HEK293T (cell line): ENCODE data around the gene ENDOU.
"Not testable (repeated sequence)": the region's sequence is repeated elsewhere in the genome, so short reads cannot be mapped to it uniquely, and the experiment has no call there.

Experiments
- CTCF ChIA-PET: fragments of 350-600 bp; formaldehyde crosslinking; extraction: SDS; loops from one replicate; lab custom pipeline; 2021; ENCODE audit warnings: antibody characterized with exemption, inconsistent platforms; lab: Yijun Ruan, JAX
- POLR2A ChIA-PET: fragments of 350-600 bp; formaldehyde crosslinking; extraction: SDS; loops from one replicate; lab custom pipeline; 2020; ENCODE audit warnings: antibody characterized with exemption, inconsistent platforms; lab: Yijun Ruan, JAX
- DNase-seq: peaks from one replicate; pipeline ENCODE4 v3.0.0; 2012; ENCODE audit warnings: mixed read lengths; ENCODE audit errors: extremely low spot score
- ARNT ChIP-seq: fragments of 450-650 bp; IDR thresholded peaks from 2 replicates; pipeline ENCODE4 v1.6.1; 2017; ENCODE audit warnings: mild to moderate bottlenecking
- BHLHE40 ChIP-seq: fragments of 450-650 bp; IDR thresholded peaks from 2 replicates; pipeline ENCODE4 v1.6.1; 2016; ENCODE audit warnings: mild to moderate bottlenecking, moderate library complexity, borderline replicate concordance
- CTBP1 ChIP-seq: fragments of 450-650 bp; IDR thresholded peaks from 2 replicates; pipeline ENCODE4 v1.6.1; 2016; ENCODE audit warnings: borderline replicate concordance
- ELF4 ChIP-seq: fragments of 450-650 bp; IDR thresholded peaks from 2 replicates; pipeline ENCODE4 v1.6.1; 2017; ENCODE audit warnings: antibody characterized with exemption
- FOXA1 ChIP-seq: fragments of 450-650 bp; IDR thresholded peaks from 2 replicates; pipeline ENCODE4 v1.6.1; 2016; ENCODE audit warnings: mild to moderate bottlenecking
- FOXK2 ChIP-seq: fragments of 450-650 bp; IDR thresholded peaks from 2 replicates; pipeline ENCODE4 v1.6.1; 2016; ENCODE audit warnings: mild to moderate bottlenecking
- FOXM1 ChIP-seq: fragments of 450-650 bp; IDR thresholded peaks from 2 replicates; pipeline ENCODE4 v1.6.1; 2017; ENCODE audit warnings: mild to moderate bottlenecking, borderline replicate concordance
- HDGF ChIP-seq: fragments of 450-650 bp; IDR thresholded peaks from 2 replicates; pipeline ENCODE4 v1.6.1; 2017; ENCODE audit warnings: antibody characterized with exemption, borderline replicate concordance
- L3MBTL2 ChIP-seq: fragments of 450-650 bp; conservative IDR thresholded peaks from 2 replicates; pipeline ENCODE4 v1.6.1; 2016; ENCODE audit warnings: mild to moderate bottlenecking
- LEF1 ChIP-seq: fragments of 450-650 bp; IDR thresholded peaks from 2 replicates; pipeline ENCODE4 v1.6.1; 2017; ENCODE audit warnings: mild to moderate bottlenecking, borderline replicate concordance
- NFRKB ChIP-seq: fragments of 450-650 bp; IDR thresholded peaks from 2 replicates; pipeline ENCODE4 v1.6.1; 2016; ENCODE audit warnings: mild to moderate bottlenecking, moderate library complexity
- SP1 ChIP-seq: fragments of 450-650 bp; IDR thresholded peaks from 2 replicates; pipeline ENCODE4 v1.6.1; 2017
- SUZ12 ChIP-seq: fragments of 450-650 bp; IDR thresholded peaks from 2 replicates; pipeline ENCODE4 v1.6.1; 2016; ENCODE audit warnings: mild to moderate bottlenecking
- TARDBP ChIP-seq: fragments of 450-650 bp; IDR thresholded peaks from 2 replicates; pipeline ENCODE4 v1.6.1; 2016
- TF ChIP-seq, protein P1 (sequence below): fragments of 450-650 bp; IDR thresholded peaks from 2 replicates; pipeline ENCODE4 v1.6.1; 2016

Gene ENDOU

DNA sequence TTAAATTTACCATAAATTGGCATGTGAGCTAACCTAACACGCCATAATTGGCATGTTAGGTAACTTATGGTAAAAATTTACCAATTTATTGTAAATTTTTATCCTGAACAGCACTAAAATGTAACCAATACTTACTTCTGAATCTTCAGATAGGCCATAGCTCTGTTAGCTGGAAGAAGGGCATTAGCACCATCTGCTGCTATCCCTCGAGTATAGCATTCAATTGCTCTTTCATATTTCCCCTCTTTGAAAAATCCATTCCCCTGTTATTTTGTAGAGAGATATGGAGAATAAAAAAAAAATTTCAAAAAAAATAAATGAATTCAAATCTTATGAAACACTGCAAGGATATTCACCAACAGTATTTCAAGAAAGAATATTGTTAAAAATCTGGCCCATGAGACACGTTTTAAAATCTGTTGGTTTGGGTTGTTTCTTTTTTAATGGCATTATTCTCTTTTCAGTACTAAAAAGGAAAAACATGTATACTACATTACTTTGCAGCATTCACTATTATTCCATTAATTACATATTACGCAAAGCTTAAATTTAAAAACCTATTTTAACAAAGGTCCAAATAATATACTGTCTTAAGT is 38.5 kb downstream of the ENDOU start:
- ChIA-PET CTCF (interaction anchor here (0.6 to 1.4 kb wide), 5 partner anchors 18 to 661 kb away, joined by 3 read pairs; partner anchors contain the start of gene ENDOU), POLR2A (interaction anchor here (1.0 kb wide), 1 partner anchor 19 kb away, joined by 3 read pairs; the partner anchor contains the start of gene RPAP3)
- DNase-seq: peak; percentile 36
- TF ChIP-seq NFRKB (no peak), BHLHE40 (no peak), SUZ12 (no peak), HDGF (no peak), ELF4 (no peak), FOXA1 (no peak), L3MBTL2 (no peak), FOXM1 (no peak), TARDBP (no peak), ARNT (no peak), SP1 (no peak), FOXK2 (no peak), LEF1 (no peak)
- TF ChIP-seq, protein P1, sequence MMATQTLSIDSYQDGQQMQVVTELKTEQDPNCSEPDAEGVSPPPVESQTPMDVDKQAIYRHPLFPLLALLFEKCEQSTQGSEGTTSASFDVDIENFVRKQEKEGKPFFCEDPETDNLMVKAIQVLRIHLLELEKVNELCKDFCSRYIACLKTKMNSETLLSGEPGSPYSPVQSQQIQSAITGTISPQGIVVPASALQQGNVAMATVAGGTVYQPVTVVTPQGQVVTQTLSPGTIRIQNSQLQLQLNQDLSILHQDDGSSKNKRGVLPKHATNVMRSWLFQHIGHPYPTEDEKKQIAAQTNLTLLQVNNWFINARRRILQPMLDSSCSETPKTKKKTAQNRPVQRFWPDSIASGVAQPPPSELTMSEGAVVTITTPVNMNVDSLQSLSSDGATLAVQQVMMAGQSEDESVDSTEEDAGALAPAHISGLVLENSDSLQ: no peak

DNA sequence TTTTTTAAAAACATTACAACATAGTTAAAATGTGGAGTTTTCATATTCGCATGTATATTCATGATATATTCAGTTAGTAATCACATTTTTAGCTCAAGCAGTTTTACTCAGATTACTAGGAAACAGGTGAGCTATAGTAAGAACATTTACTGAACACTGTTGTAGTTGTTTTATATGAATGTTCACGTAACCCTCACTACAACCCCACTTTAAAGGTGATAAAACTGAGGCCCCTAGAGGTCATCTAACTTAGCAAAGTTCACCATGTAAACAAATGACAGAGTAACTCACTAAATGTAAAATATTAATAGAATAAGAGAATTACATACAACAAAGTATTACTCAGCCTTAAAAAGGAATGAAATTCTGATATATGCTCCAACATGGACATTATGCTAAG is 45.5 kb downstream of the ENDOU start:
- TF ChIP-seq, protein P1: no peak
- CTCF ChIA-PET: no interaction called here
- POLR2A ChIA-PET: interaction anchor here (1.5 kb wide), 1 partner anchor 26 kb away, joined by 3 read pairs; the partner anchor contains the start of gene RPAP3
- no peak for DNase-seq

DNA sequence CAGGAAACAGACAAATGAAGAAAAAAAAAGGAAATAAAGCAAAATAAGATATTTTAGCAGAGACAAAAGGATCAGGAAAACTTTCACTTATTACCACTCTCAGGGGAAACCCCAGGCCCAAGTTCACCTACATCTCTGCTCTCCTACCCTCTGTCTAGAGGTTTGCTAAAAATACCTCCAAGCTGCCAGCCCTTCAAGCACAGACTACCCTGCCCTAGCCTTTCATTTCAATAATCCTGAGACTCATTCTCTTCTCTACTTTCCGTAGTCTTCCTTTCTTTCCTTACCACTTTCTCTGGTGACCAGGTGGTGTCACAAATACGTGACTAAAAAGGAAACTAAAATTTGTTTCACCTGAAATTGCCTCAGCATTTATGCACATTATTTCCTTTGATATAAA is 53.2 kb downstream of the ENDOU start:
- no peak for TF ChIP-seq LEF1
- TF ChIP-seq CTBP1: no peak
- no peak for TF ChIP-seq TARDBP
- ChIA-PET POLR2A (no interaction called here), CTCF (no interaction called here)
- DNase-seq: no peak

DNA sequence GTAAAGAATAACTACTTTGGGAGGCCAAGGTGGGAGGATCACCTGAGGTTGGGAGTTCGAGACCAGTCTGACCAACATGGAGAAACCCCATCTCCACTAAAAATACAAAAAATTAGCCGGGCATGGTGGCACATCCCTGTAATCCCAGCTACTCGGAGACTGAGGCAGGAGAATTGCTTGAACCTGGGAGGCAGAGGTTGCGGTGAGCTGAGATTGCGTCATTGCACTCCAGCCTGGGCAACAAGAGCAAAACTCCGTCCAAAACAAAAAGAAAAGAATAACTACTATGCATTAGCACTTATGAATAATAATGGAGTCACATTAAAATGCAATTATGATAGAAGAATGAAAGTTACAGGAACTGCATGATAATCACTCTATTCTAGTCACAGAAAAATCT is 57.4 kb downstream of the ENDOU start:
- DNase-seq, CTCF ChIA-PET, POLR2A ChIA-PET: not testable (repeated sequence)
